RCC 7860 (cell line): ENCODE data around the gene SGCD.

ENCODE experiments used
- DNase-seq: peaks from one replicate; pipeline ENCODE4 v3.0.0-alpha.2; 2015; ENCODE audit warnings: low spot score
- FAIRE-seq: peaks from 2 replicates; lab custom pipeline; 2012; peaks lifted over from hg19 to GRCh38; lab: Jason Lieb, UNC

The SGCD gene

DNA sequence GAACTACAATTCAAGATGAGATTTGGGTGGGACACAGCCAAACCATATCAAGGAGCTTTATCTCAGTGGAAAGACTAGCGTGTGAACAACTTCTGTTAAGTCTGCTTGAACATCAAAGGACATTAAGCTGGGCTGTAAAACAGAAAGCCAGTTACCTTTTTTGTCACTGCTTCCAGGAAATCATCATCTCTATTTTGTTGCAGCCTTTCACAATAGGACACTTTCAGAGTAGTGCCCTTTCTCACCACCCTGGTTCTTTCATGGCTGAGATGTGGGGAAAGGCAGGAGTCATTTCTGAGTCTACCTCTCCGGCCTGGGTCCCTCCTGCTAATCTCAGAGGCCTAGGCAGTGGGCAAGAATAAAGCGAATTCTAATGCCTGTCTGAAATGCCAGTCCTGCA, 426.9 kb downstream of the SGCD start:
- FAIRE-seq = no peak
- no peak for DNase-seq

DNA sequence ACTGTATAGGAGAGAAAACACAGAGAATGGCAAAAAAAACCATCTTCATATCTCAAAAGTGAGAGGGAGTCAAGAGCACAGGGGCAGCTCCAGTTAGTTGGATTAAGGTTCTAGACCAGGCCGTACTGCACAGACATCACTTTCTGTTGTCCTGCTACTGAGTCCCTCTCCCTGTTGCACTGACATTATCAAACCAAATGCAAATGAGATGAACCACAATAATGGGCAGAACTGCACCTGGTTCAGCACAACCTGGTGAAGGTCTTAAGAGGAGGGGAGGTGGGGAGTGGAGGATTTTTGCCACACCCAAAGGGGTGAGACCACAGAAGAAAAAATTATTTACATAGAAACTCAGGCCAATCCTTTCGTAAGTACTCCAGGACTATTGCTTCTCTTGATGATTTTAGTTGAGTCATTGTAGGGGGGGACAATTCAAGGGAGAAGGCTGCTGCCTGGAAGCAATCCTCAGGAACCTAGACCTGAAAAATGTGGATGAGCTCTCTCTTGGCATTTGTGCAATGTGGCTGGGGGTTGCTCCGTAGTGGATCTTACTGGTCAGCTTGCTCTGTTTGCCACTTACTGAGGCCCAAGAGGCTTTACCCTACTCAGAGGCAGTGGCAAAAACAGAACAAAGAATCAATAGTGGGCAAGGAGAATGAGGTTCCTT, 428.6 kb downstream of the SGCD start:
- DNase-seq = no peak
- FAIRE-seq = no peak

DNA sequence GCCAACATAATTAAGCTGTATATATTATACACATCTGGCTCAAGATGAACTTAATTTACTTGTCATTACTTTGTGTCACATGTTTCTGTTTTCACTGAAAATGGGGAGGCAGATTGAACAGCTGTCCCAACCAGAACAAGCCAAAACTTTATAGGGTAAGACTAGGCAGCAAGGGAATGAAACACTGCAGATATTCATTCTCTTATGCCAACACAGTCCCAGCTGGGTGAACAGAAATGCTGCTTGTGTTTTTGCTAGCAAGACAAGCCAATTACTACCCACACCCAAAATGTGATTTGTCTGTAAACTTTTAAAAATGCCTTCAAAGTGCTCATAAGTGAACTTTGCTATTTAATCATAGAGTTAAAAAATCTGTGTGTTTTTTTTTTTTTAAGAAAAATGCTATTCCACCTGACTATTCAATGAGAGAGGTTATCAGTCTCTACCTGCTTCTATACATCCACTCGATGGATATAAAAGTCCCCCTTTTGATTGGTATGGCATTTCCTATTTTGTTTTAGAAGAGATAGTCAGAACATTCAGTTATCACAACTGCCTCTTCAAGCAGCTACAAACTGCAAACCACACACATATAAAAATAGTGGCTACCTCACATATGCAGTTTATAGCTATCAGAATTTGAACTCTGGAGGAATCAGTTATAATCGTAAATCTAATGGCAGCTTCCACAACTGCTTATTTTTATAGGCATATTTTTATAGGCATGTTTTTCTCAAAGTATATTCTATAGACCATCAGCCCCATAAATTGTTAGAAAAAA, 431.2 kb downstream of the SGCD start:
- FAIRE-seq = no peak
- no peak for DNase-seq

DNA sequence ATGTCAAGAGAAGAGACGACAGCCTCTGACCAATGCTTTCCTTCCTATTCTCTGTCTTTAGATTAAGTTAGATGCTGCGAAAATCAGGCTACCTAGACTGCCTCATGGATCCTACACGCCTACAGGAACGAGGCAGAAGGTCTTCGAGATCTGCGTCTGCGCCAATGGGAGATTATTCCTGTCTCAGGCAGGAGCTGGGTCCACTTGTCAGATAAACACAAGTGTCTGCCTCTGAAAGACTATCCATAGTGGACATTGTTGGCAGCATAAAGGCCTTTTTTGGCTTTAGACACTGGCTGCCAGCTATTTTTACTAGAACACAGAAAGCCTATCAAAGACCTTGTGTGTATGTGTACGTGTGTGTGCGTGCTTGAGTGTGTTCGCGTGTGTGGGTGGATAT, 432.2 kb downstream of the SGCD start:
- FAIRE-seq = no peak
- DNase-seq = no peak

DNA sequence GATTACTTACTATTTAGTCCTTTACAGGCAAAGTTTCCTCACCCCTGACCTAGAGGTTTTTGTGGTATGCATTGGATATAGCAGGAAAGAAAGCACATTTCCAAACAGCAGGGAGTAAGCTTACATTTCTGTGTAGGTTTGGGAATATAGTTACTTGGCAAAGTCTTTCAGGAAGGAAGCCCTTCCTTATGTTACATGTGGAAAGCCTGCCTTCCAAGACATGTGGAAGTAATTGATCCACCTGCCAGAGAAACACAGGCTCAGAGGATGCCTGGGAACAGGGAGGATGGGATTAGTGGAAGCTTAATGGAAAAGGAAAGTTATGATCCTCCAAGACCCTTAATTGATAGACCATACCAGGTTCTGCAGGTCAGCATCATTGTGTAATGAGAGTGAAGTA, 435.8 kb downstream of the SGCD start:
- DNase-seq (no peak), FAIRE-seq (no peak)

DNA sequence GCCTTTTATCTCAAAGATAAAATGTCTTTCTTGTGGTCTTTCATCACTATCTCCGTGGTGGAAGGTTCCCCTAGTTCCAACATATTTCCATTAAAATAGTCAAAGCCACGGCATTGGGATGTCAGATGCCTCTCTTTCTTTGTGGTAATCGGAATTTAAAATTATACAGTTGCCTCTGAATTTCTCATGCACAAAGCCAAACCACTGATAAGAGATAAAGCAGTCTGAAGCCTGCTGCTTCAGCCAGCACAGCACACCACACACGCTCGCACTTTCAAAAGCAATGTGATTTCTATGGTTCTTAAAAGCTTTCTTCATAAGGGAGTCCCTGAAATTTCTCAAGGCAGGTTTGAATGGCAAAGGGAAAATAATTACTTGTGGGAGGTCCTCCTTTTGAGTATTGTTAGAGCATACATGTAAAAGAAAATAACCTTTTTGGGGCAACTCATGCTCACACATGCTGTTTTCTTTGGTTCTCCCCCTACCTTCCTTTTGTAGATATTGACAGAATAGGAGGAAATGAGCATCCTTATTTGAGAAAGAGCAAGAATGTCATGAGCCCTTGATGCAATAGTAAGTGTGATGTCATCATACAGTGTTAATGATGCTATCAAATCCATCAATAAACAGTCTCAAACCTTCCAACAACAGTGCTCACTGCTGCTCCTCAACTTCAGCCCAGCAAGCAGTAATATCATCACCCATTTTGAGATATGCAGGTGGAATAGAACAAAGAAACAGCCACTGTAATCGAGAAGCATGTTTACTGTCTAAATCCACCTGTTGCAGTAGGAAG, 437.4 kb downstream of the SGCD start:
- DNase-seq (no peak), FAIRE-seq (no peak)

DNA sequence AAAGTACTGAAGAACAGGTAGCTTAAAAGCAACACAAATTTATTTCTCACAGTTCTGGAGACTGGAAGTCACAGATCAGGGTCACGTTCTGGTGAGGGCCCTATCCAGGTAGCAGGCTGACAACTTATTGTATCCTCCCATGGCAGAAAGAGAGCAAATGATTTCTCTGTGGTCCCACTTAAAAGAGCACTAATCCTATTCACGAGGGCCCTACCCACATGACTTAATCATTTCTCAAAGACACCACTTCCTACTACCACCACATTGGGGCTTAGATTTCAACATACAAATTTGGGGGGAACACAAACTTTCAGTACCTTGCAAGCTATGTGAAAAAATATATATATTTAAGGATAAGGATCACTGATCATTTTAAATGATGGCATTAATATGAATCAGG, 447.3 kb downstream of the SGCD start:
- no peak for FAIRE-seq

DNA sequence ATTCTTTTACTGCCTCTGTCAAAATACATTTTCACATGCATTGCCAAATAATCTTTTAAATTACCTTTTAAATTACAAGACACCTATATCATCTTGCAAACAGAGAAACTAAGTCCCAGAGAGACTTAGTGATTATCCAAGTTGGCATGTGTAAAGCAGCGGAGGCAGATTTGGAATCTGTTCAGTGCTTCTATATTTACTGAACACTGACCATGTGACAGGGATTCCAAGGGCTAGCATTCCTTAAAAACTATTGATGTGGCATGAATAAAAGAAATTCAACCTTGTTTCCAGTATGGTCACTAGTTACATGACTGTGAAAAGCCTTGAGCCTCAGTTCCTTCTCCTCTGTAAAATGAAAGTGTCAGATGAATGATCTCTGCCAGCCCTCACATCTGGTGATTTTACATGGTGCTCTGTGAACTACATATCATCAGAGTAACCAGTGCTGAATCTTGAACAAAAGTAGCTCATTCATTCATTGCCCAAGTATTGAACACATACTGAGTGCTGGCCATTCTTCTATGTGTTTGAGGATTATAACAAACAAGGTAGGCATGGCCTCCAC, 451.3 kb downstream of the SGCD start:
- FAIRE-seq (no peak), DNase-seq (no peak)

More for the DNA sequence above, 447.3 kb downstream of the SGCD start:
- DNase-seq = no peak

DNA sequence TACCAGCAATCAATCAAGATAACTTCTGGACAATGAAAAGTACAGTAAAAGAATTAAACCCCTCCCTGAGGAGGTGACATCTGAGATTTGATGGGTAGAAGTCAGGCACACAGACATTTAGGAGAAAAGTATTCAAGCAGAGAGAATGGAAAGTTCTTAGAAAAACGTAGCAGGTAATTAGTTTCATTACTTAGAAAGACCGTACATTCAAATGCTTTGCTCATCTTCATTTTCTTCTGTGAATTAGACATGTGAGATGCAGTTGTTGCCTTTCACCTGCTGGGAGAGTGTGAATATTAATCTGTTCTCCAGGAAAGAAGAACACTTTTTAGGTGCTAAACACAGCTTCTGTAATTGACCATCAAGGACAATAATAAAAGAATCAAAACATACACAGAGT, 451.8 kb downstream of the SGCD start:
- DNase-seq = no peak
- no peak for FAIRE-seq

DNA sequence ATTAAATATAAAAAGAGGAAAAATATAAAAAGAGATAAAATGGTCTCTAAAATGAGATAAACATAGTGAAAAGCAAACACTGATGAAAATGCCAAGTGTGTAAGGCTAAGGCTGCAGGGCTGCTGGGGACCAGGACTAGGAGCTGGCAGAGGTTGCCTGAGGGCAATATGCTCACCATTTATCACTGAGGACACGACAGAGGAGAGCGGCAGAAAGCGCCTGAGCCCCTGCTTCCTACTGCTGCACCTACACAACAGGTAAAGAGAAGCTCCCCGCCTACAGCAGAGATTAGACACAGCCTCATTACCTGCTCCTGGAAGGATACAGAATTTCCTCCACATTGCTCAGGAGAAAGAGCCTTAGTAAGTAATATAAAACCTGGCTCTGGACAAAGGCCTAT, 452.5 kb downstream of the SGCD start:
- FAIRE-seq (no peak), DNase-seq (no peak)

DNA sequence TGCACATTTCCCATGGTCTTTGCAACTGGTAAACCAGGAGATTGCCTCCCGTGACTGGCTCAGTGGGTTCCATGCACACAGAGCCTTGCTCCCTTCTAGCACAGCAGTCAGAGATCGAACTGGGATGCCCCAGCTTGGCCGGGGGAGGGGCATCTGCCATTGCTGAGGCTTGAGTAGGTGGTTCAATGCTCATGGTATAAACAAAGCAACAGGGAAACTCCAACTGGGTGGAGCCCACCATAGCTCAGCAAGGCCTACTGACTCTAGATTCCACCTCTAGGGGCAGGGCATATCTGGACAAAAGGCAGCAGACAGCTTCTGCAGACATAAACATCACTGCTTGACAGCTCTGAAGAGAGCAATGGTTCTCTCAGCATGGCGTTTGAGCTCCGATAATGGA, 456.1 kb downstream of the SGCD start:
- DNase-seq (no peak), FAIRE-seq (no peak)

DNA sequence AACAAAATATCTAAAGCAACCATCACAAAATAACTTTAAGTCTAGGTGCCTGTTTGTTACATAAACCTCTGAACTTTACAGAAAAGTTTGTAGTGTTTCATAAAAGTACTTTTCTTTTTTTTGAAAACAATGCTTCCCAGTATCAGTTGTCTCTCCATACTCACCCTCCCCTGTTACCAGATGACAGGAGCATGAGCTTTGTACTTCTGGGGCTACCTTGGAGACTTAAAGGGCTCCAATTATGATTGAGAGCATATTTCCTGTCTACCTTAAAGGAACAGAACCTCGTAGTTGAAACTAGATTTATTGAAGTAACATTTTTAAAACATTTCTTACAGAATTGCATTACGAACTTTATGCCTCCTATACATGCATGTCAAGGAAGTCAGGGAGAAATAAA, 467.7 kb downstream of the SGCD start:
- DNase-seq = no peak
- no peak for FAIRE-seq

DNA sequence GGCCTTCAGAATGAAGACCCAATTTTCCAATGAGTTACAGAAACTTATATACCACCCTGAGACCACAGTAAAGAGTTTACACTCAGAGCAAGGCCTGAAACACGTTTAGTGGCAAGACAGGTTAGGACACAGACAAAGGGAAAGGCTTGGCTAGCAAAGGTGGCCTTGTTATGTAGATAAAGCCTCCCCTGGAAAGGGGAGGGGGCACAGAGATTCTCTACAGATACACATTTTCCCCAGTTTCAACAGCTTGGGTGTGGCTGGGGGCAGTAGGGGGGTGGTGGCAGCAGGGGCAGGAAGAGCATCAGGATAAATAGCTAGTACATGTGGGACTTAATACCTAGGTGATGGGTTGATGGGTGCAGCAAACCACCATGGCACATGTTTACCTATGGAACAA, 471.2 kb downstream of the SGCD start:
- DNase-seq (no peak), FAIRE-seq (no peak)

DNA sequence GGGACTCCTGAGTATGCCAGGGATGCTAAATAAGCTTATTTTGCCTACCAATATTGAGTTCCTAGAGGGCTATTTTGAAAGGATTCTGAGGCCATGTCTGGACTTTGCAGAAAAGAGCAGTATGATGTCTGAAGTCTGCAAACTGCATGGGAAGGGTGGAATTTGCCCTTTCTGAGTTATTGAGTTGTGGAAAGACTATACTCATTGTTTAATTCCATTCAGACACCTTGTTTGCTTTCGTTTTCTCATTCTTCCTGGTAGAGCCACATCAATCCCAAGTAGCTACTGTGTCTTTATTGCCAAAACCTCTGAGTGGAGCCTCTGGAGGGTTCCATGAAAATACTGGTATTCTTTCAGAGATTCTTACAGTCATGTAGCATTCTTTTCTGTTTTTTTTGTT, 472.2 kb downstream of the SGCD start:
- DNase-seq (no peak), FAIRE-seq (no peak)

DNA sequence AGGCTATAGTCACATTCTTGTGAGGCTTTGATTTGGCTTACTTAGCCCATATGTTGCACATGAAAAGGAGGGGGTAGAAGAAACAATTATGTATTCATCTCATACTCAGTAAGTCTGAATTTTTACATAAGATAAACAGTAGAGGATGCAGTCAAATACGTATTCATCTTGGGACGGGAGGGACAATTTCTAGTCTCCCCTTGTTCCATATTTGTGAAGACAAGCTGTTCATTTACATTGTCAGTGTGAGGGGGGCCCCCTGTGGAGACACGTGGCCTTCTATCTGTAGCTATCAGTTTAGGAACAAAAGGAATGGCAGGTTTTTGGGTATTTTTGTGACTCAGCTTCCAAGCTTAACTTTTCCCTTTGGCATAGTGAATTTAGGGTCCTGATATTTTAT, 474.0 kb downstream of the SGCD start:
- FAIRE-seq (no peak), DNase-seq (no peak)

DNA sequence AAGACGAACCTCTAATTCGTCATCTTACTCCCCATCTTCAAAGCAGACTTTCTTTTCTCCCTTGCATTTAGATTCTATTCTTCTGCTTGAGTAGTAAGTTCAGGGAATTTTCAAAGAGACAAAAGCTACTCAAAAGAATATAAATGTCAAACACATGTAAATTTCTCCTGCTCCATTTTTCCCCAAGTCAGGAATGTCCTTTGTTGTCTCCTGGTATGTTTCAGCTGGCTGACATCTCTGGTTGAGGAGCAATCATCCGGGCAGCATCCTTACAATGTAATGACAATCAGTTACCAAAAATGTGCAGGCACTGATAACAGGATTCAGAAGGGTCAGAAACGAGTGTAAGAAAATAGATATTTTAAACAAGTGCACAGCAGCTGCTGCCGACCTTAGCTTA, 475.5 kb downstream of the SGCD start:
- FAIRE-seq = no peak

DNA sequence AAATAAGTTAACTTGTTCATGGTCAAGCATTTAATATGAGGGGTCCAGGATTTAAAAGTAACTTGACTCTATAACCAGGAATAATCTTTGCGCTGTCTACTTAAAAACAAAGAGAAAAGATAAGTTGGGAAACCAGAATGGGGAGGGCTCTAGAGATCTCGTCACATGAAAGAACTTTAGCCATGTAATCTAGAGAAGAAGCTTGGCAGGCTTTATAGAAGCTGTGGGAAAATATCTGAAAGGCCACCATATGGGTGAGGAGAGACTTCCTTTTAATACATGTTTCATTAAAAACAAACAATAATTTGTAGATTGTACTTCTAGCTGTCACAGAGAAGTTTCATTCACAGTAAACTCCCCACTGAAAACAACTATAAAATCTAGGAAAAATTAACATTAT, 476.4 kb downstream of the SGCD start:
- FAIRE-seq (no peak), DNase-seq (no peak)

More for the DNA sequence above, 475.5 kb downstream of the SGCD start:
- DNase-seq = no peak

DNA sequence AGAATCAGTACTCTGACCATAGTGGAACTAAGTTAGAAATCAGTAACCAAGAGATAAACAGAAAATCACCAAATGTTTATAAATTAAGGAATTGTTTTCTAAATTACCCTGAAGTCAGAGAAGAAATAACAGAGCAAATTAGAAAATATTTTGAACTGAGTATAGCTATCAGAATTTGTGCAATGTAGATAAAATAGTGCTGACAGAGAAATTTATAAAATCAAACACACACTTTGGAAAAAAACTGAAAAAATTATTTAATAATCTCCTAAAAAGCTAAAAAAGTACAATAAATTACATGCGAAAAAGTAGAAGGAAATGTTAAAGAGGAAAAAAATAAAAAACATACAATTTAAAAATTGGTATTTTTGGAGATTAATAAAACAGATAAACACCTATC, 486.0 kb downstream of the SGCD start:
- FAIRE-seq (peak; percentile 18), DNase-seq (no peak)

DNA sequence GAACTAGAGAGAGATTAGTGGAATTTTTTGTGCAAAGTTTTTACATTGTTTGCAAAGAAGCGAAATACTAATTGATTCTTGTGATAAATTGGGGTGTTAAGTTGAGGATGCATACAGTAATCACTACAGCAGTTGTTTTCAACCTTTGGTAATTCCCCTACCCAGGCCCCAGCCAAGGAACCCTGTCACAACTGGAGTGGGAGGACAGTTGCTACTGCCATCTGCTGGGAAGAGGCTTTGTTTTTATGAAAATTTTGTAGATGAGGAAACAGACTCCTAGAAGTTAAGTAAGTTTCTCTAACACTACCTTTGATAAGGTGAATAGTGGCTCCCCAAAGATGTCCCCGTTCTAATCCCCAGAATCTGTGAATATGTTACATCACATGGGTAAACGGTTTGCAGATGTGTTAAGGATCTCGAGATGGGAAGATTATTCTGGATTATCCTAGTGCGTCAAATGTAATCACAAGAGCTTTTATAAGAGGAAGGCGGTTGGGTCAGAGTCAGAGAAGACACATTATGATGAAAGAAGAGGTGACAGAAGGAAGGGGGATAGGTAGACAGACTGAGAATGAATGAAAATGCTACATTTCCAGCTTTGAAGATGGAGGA, 489.1 kb downstream of the SGCD start:
- DNase-seq = no peak
- FAIRE-seq = no peak
